ENCODE results near the gene ENDOG. TPM values are rescaled to one million over a fixed set of nuclear protein-coding genes. Genes with fewer than 3 reads are reported as not detected.
A peak's percentile ranks its signal among the peaks of the same experiment; 100 is the strongest.

ENDOG gene
- total RNA-seq, 2 experiments from 2014 or later = 21.8 to 23.9 TPM

- Mint-ChIP-seq H3K36me3 (ENCODE audit: low read depth) (peaks cover 13% of the 10 kb centered on the region), H3K4me3 (no peak overlapping the region), H3K4me1 (ENCODE audit: low read depth) (no peaks in the 10 kb centered on the region), H3K27me3 (no peaks in the 10 kb centered on the region), H3K9me3 (no peaks in the 10 kb centered on the region), H3K27ac (no peak overlapping the region)
- DNase-seq (no peak), ATAC-seq (no peak)
- ChIA-PET POLR2A (interaction anchor here (0.8 kb wide), 1 partner anchor 11 kb away, joined by 3 read pairs; no protein-coding TSS in a partner anchor), CTCF (interaction anchor here (0.7 to 4.1 kb wide), 3 partner anchors 10 to 120 kb away, joined by 3 to 26 read pairs (median 3); partner anchors contain the start of genes ENDOG and PKN3)
- intact Hi-C loops (cut with micrococcal nuclease) = no loop called here
- TF ChIP-seq CTCF (IDR thresholded peaks at IDR 0.05) = no peak
These were observed 10.5 kb upstream of the ENDOG start for GRCh38 chr9:128807827-128808226.

- peaks cover 9% of the 10 kb centered on the region for H3K36me3 Mint-ChIP-seq (ENCODE audit: low read depth)
- TF ChIP-seq CTCF (IDR thresholded peaks at IDR 0.05) = no peak
- DNase-seq (no peak), ATAC-seq (no peak)
- H3K27me3 Mint-ChIP-seq = no peaks in the 10 kb centered on the region
- no peaks in the 10 kb centered on the region for H3K4me1 Mint-ChIP-seq (ENCODE audit: low read depth)
- CTCF ChIA-PET = interaction anchor here (1.2 to 4.1 kb wide), 2 partner anchors 10 to 119 kb away, joined by 3 to 26 read pairs; partner anchors contain the start of gene ENDOG
- intact Hi-C loops (cut with micrococcal nuclease) = no loop called here
- H3K27ac Mint-ChIP-seq = peak overlapping the region; percentile 13
- H3K4me3 Mint-ChIP-seq = no peak overlapping the region
- H3K9me3 Mint-ChIP-seq = no peaks in the 10 kb centered on the region
- POLR2A ChIA-PET = interaction anchor here (0.7 to 1.3 kb wide), 3 partner anchors 11 to 84 kb away, joined by 3 read pairs; partner anchors contain the start of gene ZDHHC12
These were observed 9.8 kb upstream of the ENDOG start for GRCh38 chr9:128808543-128808942.

GRCh38 chr9:128809036-128809599, 9.2 kb upstream of the ENDOG start:
- POLR2A ChIA-PET = interaction anchor here (0.7 to 1.3 kb wide), 2 partner anchors 15 to 85 kb away, joined by 3 read pairs; partner anchors contain the start of gene ZDHHC12
- no peaks in the 10 kb centered on the region for H3K27me3 Mint-ChIP-seq
- H3K27ac Mint-ChIP-seq = no peak overlapping the region
- ATAC-seq (no peak), DNase-seq (no peak)
- TF ChIP-seq CTCF (IDR thresholded peaks at IDR 0.05) = no peak
- no peak overlapping the region for H3K4me3 Mint-ChIP-seq
- no peaks in the 10 kb centered on the region for H3K4me1 Mint-ChIP-seq (ENCODE audit: low read depth)
- H3K9me3 Mint-ChIP-seq = no peaks in the 10 kb centered on the region
- intact Hi-C loops (cut with micrococcal nuclease) = no loop called here
- H3K36me3 Mint-ChIP-seq (ENCODE audit: low read depth) = peaks cover 8% of the 10 kb centered on the region
- CTCF ChIA-PET = interaction anchor here (4.1 kb wide), 1 partner anchor 9 kb away, joined by 26 read pairs; the partner anchor contains the start of gene ENDOG

GRCh38 chr9:128809831-128810230, 8.5 kb upstream of the ENDOG start:
- POLR2A ChIA-PET = interaction anchor here (0.9 kb wide), 2 partner anchors 73 to 103 kb away, joined by 3 read pairs; no protein-coding TSS in a partner anchor
- no peaks in the 10 kb centered on the region for H3K9me3 Mint-ChIP-seq
- H3K27me3 Mint-ChIP-seq = no peaks in the 10 kb centered on the region
- ATAC-seq = no peak
- intact Hi-C loops (cut with micrococcal nuclease) = no loop called here
- TF ChIP-seq CTCF (IDR thresholded peaks at IDR 0.05) = no peak
- H3K27ac Mint-ChIP-seq = no peak overlapping the region
- no peaks in the 10 kb centered on the region for H3K4me1 Mint-ChIP-seq (ENCODE audit: low read depth)
- H3K4me3 Mint-ChIP-seq = no peak overlapping the region
- DNase-seq = no peak
- peaks cover 8% of the 10 kb centered on the region for H3K36me3 Mint-ChIP-seq (ENCODE audit: low read depth)
- CTCF ChIA-PET = interaction anchor here (4.1 kb wide), 1 partner anchor 8 kb away, joined by 26 read pairs; the partner anchor contains the start of gene ENDOG

- no peaks in the 10 kb centered on the region for H3K9me3 Mint-ChIP-seq
- CTCF ChIA-PET = no interaction called here
- H3K4me3 Mint-ChIP-seq = no peak overlapping the region
- ATAC-seq (no peak), DNase-seq (no peak)
- peaks cover 6% of the 10 kb centered on the region for H3K36me3 Mint-ChIP-seq (ENCODE audit: low read depth)
- H3K4me1 Mint-ChIP-seq (ENCODE audit: low read depth) = no peaks in the 10 kb centered on the region
- intact Hi-C loops (cut with micrococcal nuclease) = no loop called here
- no peak for TF ChIP-seq CTCF (IDR thresholded peaks at IDR 0.05)
- H3K27me3 Mint-ChIP-seq = no peaks in the 10 kb centered on the region
- POLR2A ChIA-PET = no interaction called here
- no peak overlapping the region for H3K27ac Mint-ChIP-seq
These were observed 7.4 kb upstream of the ENDOG start for GRCh38 chr9:128810873-128811272.

All from activated CD8-positive, alpha-beta T cell treated with anti-CD3 and anti-CD28 coated beads for 36 hours (primary cell).